GM12878 (cell line): ENCODE data around the gene ABCA7. TPM values are rescaled to one million over a fixed set of nuclear protein-coding genes. Genes with fewer than 3 reads are reported as not detected.

Experiments used
- ATAC-seq: fragments of 200-7000 bp; cut with Tn5 transposase; 3 replicates; pipeline ENCODE4 v1.9.1; 2020; ENCODE audit warnings: mild to moderate bottlenecking, moderate library complexity
- BruUV-seq: library from RNA; stranded (reverse); fragments of 400-500 nt; replicated peaks from 2 replicates; lab custom pipeline; 2021; lab: Mats Ljungman, UMichigan
- CTCF ChIA-PET: fragments of 300-600 bp; sonication (Branson Sonifier 250); formaldehyde crosslinking; extraction: SDS; loops from one replicate; lab custom pipeline; 2021; ENCODE audit warnings: inconsistent platforms; lab: Yijun Ruan, JAX
- POLR2A ChIA-PET: fragments of 350-600 bp; formaldehyde crosslinking; extraction: SDS; loops from one replicate; lab custom pipeline; 2021; ENCODE audit warnings: inconsistent platforms; lab: Charles Lee
- RAD21 ChIA-PET: fragments of 300-600 bp; sonication (Branson Sonifier 250); formaldehyde crosslinking; loops from one replicate; lab custom pipeline; 2023; ENCODE audit warnings: antibody characterized with exemption; ENCODE audit not compliant: unreplicated experiment; lab: Charles Lee
- SMC1A ChIA-PET: fragments of 300-600 bp; sonication (Branson Sonifier 250); formaldehyde crosslinking; loops from one replicate; lab custom pipeline; 2023; ENCODE audit not compliant: unreplicated experiment, uncharacterized antibody; lab: Charles Lee
- DNase-seq: peaks from one replicate; pipeline ENCODE4 v3.0.0-alpha.2; 2011; ENCODE audit warnings: low read depth, low spot score
- FAIRE-seq: peaks from 3 replicates; lab custom pipeline; 2011; peaks lifted over from hg19 to GRCh38; lab: Jason Lieb, UNC
- H2AFZ ChIP-seq: 2 replicates; pipeline ENCODE4 v1.6.0; 2011; ENCODE audit warnings: low read depth, low read length, control low read depth; ENCODE audit not compliant: control insufficient read depth
- H3K27ac ChIP-seq: 2 replicates; pipeline ENCODE4 v1.5.1; 2011; ENCODE audit warnings: control low read depth; ENCODE audit not compliant: control insufficient read depth, insufficient read depth
- H3K27me3 ChIP-seq, 2 experiments: replicated peaks in 1 of 2; 2 replicates each; pipeline versions ENCODE4 v1.6.0 to v1.6.1; 2011; ENCODE audit warnings: low read length in 1 of 2; ENCODE audit not compliant: control insufficient read depth in 2 of 2, insufficient read depth in 2 of 2
- H3K36me3 ChIP-seq, 2 experiments: 2 replicates each; pipeline ENCODE4 v1.5.1; 2011; ENCODE audit warnings: low read length in 1 of 2; ENCODE audit not compliant: control insufficient read depth in 2 of 2, insufficient read depth in 2 of 2
- H3K4me1 ChIP-seq: 2 replicates; pipeline ENCODE4 v1.6.1; 2011; ENCODE audit warnings: mild to moderate bottlenecking, low read length, moderate library complexity, mixed read lengths; ENCODE audit not compliant: control insufficient read depth, insufficient read depth
- H3K4me2 ChIP-seq: 2 replicates; pipeline ENCODE4 v1.6.0; 2011; ENCODE audit warnings: control low read depth; ENCODE audit not compliant: control insufficient read depth, insufficient read depth
- H3K4me3 ChIP-seq: fragments of 200-600 bp; sonication (generic); 2 replicates; pipeline ENCODE4 v1.5.1; 2016
- H3K79me2 ChIP-seq: 2 replicates; pipeline ENCODE4 v1.6.0; 2011; ENCODE audit warnings: low read length; ENCODE audit not compliant: control insufficient read depth, insufficient read depth
- H3K9ac ChIP-seq: 2 replicates; pipeline ENCODE4 v1.8.0; 2011; ENCODE audit warnings: low read length, control low read depth, mixed read lengths; ENCODE audit not compliant: control insufficient read depth, insufficient read depth
- H3K9me3 ChIP-seq: replicated peaks from 3 replicates; pipeline ENCODE4 v1.5.1; 2011; ENCODE audit warnings: mild to moderate bottlenecking, low read length; ENCODE audit not compliant: control insufficient read depth, insufficient read depth
- H4K20me1 ChIP-seq: 2 replicates; pipeline ENCODE4 v1.6.0; 2011; ENCODE audit not compliant: control insufficient read depth, insufficient read depth
- ASH2L ChIP-seq: fragments of 300-600, 200-600 bp; sonication (generic); IDR thresholded peaks from 2 replicates; pipeline ENCODE4 v1.6.1; 2017; ENCODE audit warnings: low read depth, mild to moderate bottlenecking, borderline replicate concordance
- ATF7 ChIP-seq: fragments of 450-650 bp; IDR thresholded peaks from 2 replicates; pipeline ENCODE4 v1.6.1; 2016; ENCODE audit warnings: low read depth, mild to moderate bottlenecking
- BACH1 ChIP-seq: fragments of 450-650 bp; IDR thresholded peaks from 2 replicates; pipeline ENCODE4 v1.6.1; 2017; ENCODE audit warnings: mild to moderate bottlenecking, borderline replicate concordance
- BHLHE40 ChIP-seq, 2 experiments: fragments of 450-650 bp in 1 of 2; IDR thresholded peaks; 2 replicates each; pipeline ENCODE4 v1.6.1; 2011 to 2017; ENCODE audit warnings: low read depth in 2 of 2, borderline replicate concordance in 1 of 2, improper control_type of control experiment in 1 of 2, low read length in 1 of 2, mild to moderate bottlenecking in 1 of 2
- CHD2 ChIP-seq: IDR thresholded peaks from 2 replicates; pipeline ENCODE4 v1.6.1; 2011; ENCODE audit warnings: low read depth, low read length, improper control_type of control experiment, borderline replicate concordance
- DPF2 ChIP-seq: fragments of 450-650 bp; IDR thresholded peaks from 2 replicates; pipeline ENCODE4 v1.6.1; 2017; ENCODE audit warnings: mild to moderate bottlenecking
- EGR1 ChIP-seq, 2 experiments: IDR thresholded peaks; 1 replicate in 1 of 2; 2 replicates in 1 of 2; pipeline ENCODE4 v1.6.1; 2011 to 2012; ENCODE audit warnings: low read depth in 2 of 2, low read length in 2 of 2, borderline replicate concordance in 1 of 2, mild to moderate bottlenecking in 1 of 2, moderate library complexity in 1 of 2
- GATAD2B ChIP-seq: fragments of 450-650 bp; conservative IDR thresholded peaks from 2 replicates; pipeline ENCODE4 v1.6.1; 2017; ENCODE audit warnings: low read depth, mild to moderate bottlenecking, moderate library complexity
- HCFC1 ChIP-seq: fragments of 150-350 bp; IDR thresholded peaks from 2 replicates; pipeline ENCODE4 v1.6.1; 2014; ENCODE audit warnings: low read length
- JUND ChIP-seq: IDR thresholded peaks from 2 replicates; pipeline ENCODE4 v1.6.1; 2012; ENCODE audit warnings: low read depth, mild to moderate bottlenecking, low read length, improper control_type of control experiment, moderate library complexity
- KLF5 ChIP-seq: fragments of 450-650 bp; IDR thresholded peaks from 2 replicates; pipeline ENCODE4 v1.6.1; 2014; ENCODE audit warnings: mild to moderate bottlenecking; ENCODE audit not compliant: partially characterized antibody
- MYC ChIP-seq: IDR thresholded peaks from 2 replicates; pipeline ENCODE4 v1.6.1; 2011; ENCODE audit warnings: mild to moderate bottlenecking, low read length, moderate library complexity, inconsistent platforms; ENCODE audit not compliant: insufficient read depth, insufficient replicate concordance, insufficient read length, severe bottlenecking
- NFXL1 ChIP-seq: fragments of 450-650 bp; IDR thresholded peaks from 2 replicates; pipeline ENCODE4 v1.6.1; 2017; ENCODE audit warnings: antibody characterized with exemption, mild to moderate bottlenecking, borderline replicate concordance
- RB1 ChIP-seq: fragments of 450-650 bp; formaldehyde crosslinking; IDR thresholded peaks from 2 replicates; pipeline ENCODE4 v1.6.1; 2017; ENCODE audit warnings: mild to moderate bottlenecking, borderline replicate concordance
- SPI1 ChIP-seq: IDR thresholded peaks from 2 replicates; pipeline ENCODE4 v1.6.1; 2011; ENCODE audit warnings: low read depth, mild to moderate bottlenecking, low read length, moderate library complexity, borderline replicate concordance; ENCODE audit not compliant: insufficient read depth
- SREBF2 ChIP-seq: IDR thresholded peaks from 2 replicates; pipeline ENCODE4 v1.6.1; 2012; ENCODE audit warnings: mild to moderate bottlenecking, low read length
- SRF ChIP-seq, 2 experiments: IDR thresholded peaks; 2 replicates each; pipeline ENCODE4 v1.6.1; 2011; ENCODE audit warnings: low read depth in 2 of 2, low read length in 2 of 2, mild to moderate bottlenecking in 1 of 2, moderate library complexity in 1 of 2
- STAT1 ChIP-seq: fragments of 450-650 bp; conservative IDR thresholded peaks from 2 replicates; pipeline ENCODE4 v1.6.1; 2014; ENCODE audit warnings: antibody characterized with exemption, mild to moderate bottlenecking
- ZNF24 ChIP-seq: fragments of 450-650 bp; IDR thresholded peaks from 2 replicates; pipeline ENCODE4 v1.6.1; 2017; ENCODE audit warnings: antibody characterized with exemption, mild to moderate bottlenecking
- WGBS: methylation state at CpG from one replicate; pipeline ENCODE4 v1.1.6; 2016; ENCODE audit warnings: low lambda C conversion rate; ENCODE audit not compliant: insufficient replicate concordance, insufficient coverage; ENCODE audit errors: missing lambda C conversion rate; 5-methylcytosine and 5-hydroxymethylcytosine counted together
- in situ Hi-C: fragments of 300-500 bp; cut with MboI; formaldehyde crosslinking; loops from 9 replicates; pipeline ENCODE4 v1.14.3; 2018; ENCODE audit warnings: mixed read lengths
- intact Hi-C: fragments of 100-400 bp; cut with micrococcal nuclease; formaldehyde crosslinking; loops from one replicate; pipeline ENCODE4 v1.14.2; 2022; ENCODE audit not compliant: unreplicated experiment
- polyA plus RNA-seq, 11 experiments: library from polyadenylated mRNA; depleted of rRNA in 4 of 11; unstranded in 6 of 11; stranded (reverse) in 5 of 11; fragments of >200 nt; fragmentation: Nextera tagmentation in 4 of 11; fragmentation: Illumina TruSeq in 1 of 11; extraction: Ambion mirVana in 4 of 11; extraction: Trizol in 1 of 11; gene quantifications; 1 replicate in 1 of 11; 2 replicates in 10 of 11; pipeline versions ENCODE4 v1.2.1 to v1.2.3, GENCODE V29; 2011 to 2016; ENCODE audit warnings: inconsistent platforms in 2 of 11, missing spikeins in 2 of 11, low read depth in 1 of 11
- total RNA-seq, 4 experiments: library from RNA; depleted of rRNA in 3 of 4; stranded (reverse); fragments of >200 nt in 3 of 4; fragmentation: Illumina TruSeq in 1 of 4; extraction: Trizol in 1 of 4; gene quantifications; 2 replicates each; pipeline versions ENCODE4 v1.2.1 to v1.2.3, GENCODE V29; 2013 to 2021
- TF ChIP-seq, protein P1 (sequence below): fragments of 450-650 bp; conservative IDR thresholded peaks from 2 replicates; pipeline ENCODE4 v1.6.1; 2017; ENCODE audit warnings: mild to moderate bottlenecking, moderate library complexity
- TF ChIP-seq, protein P2 (sequence below): IDR thresholded peaks from 2 replicates; pipeline ENCODE4 v1.6.1; 2012; ENCODE audit warnings: low read depth, low read length, improper control_type of control experiment

The ABCA7 gene
- total and polyA plus RNA-seq, 10 of the 15 experiments (the other 5 are each of a cell fraction or from before 2014, with no cell fraction given), result 1.0 to 49.5 (median 14.8) TPM

DNA sequence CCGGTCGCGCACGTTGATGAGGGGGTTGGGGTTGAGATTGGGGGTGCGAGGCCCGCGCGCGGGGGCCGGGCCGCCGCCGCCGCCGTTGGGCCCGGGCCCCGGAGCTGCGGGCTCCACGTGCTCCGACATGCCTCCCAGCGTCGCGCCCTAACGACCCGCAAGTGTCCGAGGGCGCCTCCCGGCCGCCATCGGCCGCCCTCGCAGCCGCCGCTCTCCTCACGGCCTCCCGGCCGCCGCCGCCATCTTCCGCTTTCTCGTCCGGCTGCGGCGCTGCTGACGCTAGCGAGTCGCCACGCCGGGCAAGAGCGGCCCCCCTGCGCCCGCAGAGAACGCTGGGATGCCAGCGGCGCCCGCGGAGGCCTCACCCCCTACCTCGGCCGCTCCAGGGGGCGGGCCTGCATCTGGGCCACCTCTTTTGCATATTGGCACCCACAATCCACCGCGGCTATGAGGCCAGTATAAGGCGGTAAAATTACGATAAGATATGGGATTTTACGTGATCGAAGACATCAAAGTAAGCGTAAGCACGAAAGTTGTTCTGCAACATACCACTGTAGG lies 19.0 kb upstream of the ABCA7 start, which contains the start of gene TMEM259:
TSS of gene TMEM259 (minus strand) at position 256 of the 558 bp plus-strand sequence. CDS start at position 129, 127 bp downstream.
- ChIA-PET POLR2A (interaction anchor here (0.9 to 2.1 kb wide), 4 partner anchors 19 to 130 kb away, joined by 3 to 12 read pairs (median 4); partner anchors contain the start of genes ABCA7, ARHGAP45 and WDR18), SMC1A (interaction anchor here (1.4 kb wide), 1 partner anchor 93 kb away, joined by 3 read pairs; no protein-coding TSS in a partner anchor), RAD21 (interaction anchor here (1.8 kb wide), 1 partner anchor 47 kb away, joined by 6 read pairs; the partner anchor contains the start of gene ARHGAP45), CTCF (interaction anchor here (0.7 to 2.0 kb wide), 5 partner anchors 20 to 219 kb away, joined by 3 to 6 read pairs (median 3); no protein-coding TSS in a partner anchor)
- ATAC-seq (peak; percentile 86), FAIRE-seq (no peak), DNase-seq (peak; percentile 92)
- peak within 1 kb of the TSS; percentile 75 for H3K4me2 ChIP-seq
- H3K9ac ChIP-seq, result peak within 1 kb of the TSS; percentile 94
- H2AFZ ChIP-seq, result peak within 1 kb of the TSS; percentile 95
- peak within 1 kb of the TSS; percentile 99 for H3K27ac ChIP-seq
- in situ Hi-C loops, result no loop called here
- no peaks in the 10 kb centered on the region for H3K9me3 ChIP-seq
- H3K27me3 ChIP-seq, result no peaks in the 10 kb centered on the region
- H3K4me3 ChIP-seq, result peak within 1 kb of the TSS; percentile 83
- H4K20me1 ChIP-seq, result peaks cover 6% of the 10 kb centered on the region; the same call in 1 of the 2 replicates
- peaks cover 30% of the 10 kb centered on the region for H3K4me1 ChIP-seq
- intact Hi-C loops, result loop anchor here (1.0 to 2.0 kb wide), 2 partner anchors 48 to 82 kb away; partner anchors contain the start of gene GPX4
- H3K36me3 ChIP-seq, result no peaks in the 10 kb centered on the region; a peak in 1 of 4 replicates
- 2% methylated on average over 41 of the region's 68 CpGs for WGBS
- BruUV-seq, result no TSS peak
- H3K79me2 ChIP-seq, result peaks cover 52% of the 10 kb centered on the region
- 0 out of 2 replicates have a peak, but pooled peaks have one; percentile 7 for TF ChIP-seq SPI1
- TF ChIP-seq KLF5, result peak; percentile 24
- TF ChIP-seq DPF2, result peak; percentile 77
- TF ChIP-seq SREBF2, result no peak
- TF ChIP-seq MYC, result peak; percentile 80
- TF ChIP-seq, protein P1, sequence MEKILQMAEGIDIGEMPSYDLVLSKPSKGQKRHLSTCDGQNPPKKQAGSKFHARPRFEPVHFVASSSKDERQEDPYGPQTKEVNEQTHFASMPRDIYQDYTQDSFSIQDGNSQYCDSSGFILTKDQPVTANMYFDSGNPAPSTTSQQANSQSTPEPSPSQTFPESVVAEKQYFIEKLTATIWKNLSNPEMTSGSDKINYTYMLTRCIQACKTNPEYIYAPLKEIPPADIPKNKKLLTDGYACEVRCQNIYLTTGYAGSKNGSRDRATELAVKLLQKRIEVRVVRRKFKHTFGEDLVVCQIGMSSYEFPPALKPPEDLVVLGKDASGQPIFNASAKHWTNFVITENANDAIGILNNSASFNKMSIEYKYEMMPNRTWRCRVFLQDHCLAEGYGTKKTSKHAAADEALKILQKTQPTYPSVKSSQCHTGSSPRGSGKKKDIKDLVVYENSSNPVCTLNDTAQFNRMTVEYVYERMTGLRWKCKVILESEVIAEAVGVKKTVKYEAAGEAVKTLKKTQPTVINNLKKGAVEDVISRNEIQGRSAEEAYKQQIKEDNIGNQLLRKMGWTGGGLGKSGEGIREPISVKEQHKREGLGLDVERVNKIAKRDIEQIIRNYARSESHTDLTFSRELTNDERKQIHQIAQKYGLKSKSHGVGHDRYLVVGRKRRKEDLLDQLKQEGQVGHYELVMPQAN, result peak; percentile 91
- TF ChIP-seq EGR1 (IDR thresholded peaks at IDR 0.05; ENCODE audit: borderline replicate concordance in 1 of 2, low read depth in 2 of 2, low read length in 2 of 2), result peak in 1 of 2 experiments; percentile 75; a peak in 2 of 3 replicates
- no peak for TF ChIP-seq NFXL1
- TF ChIP-seq BHLHE40 (IDR thresholded peaks at IDR 0.05; ENCODE audit: borderline replicate concordance in 1 of 2, low read depth in 2 of 2, low read length in 1 of 2), result peak in 1 of 2 experiments; percentile 7; a peak in 2 of 4 replicates
- 0 out of 2 replicates have a peak, but pooled peaks have one; percentile 27 for TF ChIP-seq CHD2
- TF ChIP-seq BACH1, result peak; percentile 86
- TF ChIP-seq STAT1, result 0 out of 2 replicates have a peak, but pooled peaks have one; percentile 76
- TF ChIP-seq JUND, result 0 out of 2 replicates have a peak, but pooled peaks have one; percentile 12
- TF ChIP-seq GATAD2B, result peak; percentile 89
- TF ChIP-seq ASH2L, result peak; percentile 48; the same call in 1 of the 2 replicates
- TF ChIP-seq, protein P2, sequence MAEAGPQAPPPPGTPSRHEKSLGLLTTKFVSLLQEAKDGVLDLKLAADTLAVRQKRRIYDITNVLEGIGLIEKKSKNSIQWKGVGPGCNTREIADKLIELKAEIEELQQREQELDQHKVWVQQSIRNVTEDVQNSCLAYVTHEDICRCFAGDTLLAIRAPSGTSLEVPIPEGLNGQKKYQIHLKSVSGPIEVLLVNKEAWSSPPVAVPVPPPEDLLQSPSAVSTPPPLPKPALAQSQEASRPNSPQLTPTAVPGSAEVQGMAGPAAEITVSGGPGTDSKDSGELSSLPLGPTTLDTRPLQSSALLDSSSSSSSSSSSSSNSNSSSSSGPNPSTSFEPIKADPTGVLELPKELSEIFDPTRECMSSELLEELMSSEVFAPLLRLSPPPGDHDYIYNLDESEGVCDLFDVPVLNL, result no peak
- TF ChIP-seq SRF (IDR thresholded peaks at IDR 0.05; ENCODE audit: low read depth in 2 of 2, low read length in 2 of 2), result peak in 1 of 2 experiments; percentile 39; a peak in 1 of 4 replicates
- 0 out of 2 replicates have a peak, but pooled peaks have one; percentile 52 for TF ChIP-seq RB1
- TF ChIP-seq ATF7, result no peak
- peak; percentile 52; the same call in 1 of the 2 replicates for TF ChIP-seq HCFC1
- peak; percentile 22; the same call in 1 of the 2 replicates for TF ChIP-seq ZNF24
